Prostate gland (tissue), 2 donors: ENCODE data around the gene RETREG3. TPM values are rescaled to one million over a fixed set of nuclear protein-coding genes. Genes with fewer than 3 reads are reported as not detected.
"Not testable (repeated sequence)": the region's sequence is repeated elsewhere in the genome, so short reads cannot be mapped to it uniquely, and the experiment has no call there.

Source experiments
- DNase-seq: peaks from one replicate; pipeline ENCODE4 v3.0.0-alpha.2; 2019; ENCODE audit warnings: low spot score
- H3K27ac ChIP-seq, 2 donors: fragments of 200-600 bp; sonication (generic); 2 replicates each; pipeline ENCODE4 v1.5.1; 2017 to 2019
- H3K27me3 ChIP-seq: fragments of 200-600 bp; sonication (generic); replicated peaks from 2 replicates; pipeline ENCODE4 v1.5.1; 2019; ENCODE audit not compliant: insufficient read depth
- H3K36me3 ChIP-seq, 2 donors: fragments of 200-600 bp; sonication (generic); 1 replicate in 1 of 2; 2 replicates in 1 of 2; pipeline versions ENCODE4 v1.5.1 to v1.8.1; 2017 to 2019
- H3K4me1 ChIP-seq: fragments of 200-600 bp; sonication (generic); replicated peaks from 2 replicates; pipeline ENCODE4 v1.5.1; 2019
- H3K4me3 ChIP-seq, 2 donors: fragments of 200-600 bp; sonication (generic); 2 replicates each; pipeline ENCODE4 v1.5.1; 2017 to 2019
- H3K9me3 ChIP-seq: fragments of 200-600 bp; sonication (generic); 2 replicates; pipeline ENCODE4 v1.5.1; 2017
- POLR2A ChIP-seq: fragments of 450-650 bp; IDR thresholded peaks from one replicate; pipeline ENCODE4 v1.6.1; 2016; ENCODE audit warnings: antibody characterized with exemption, mild to moderate bottlenecking
- POLR2AphosphoS5 ChIP-seq: sonication (generic); formaldehyde crosslinking; IDR thresholded peaks from one replicate; pipeline ENCODE4 v1.6.1; 2017; ENCODE audit warnings: antibody characterized with exemption
- WGBS: methylation state at CpG from one replicate; pipeline ENCODE4 v1.1.5; 2018; 5-methylcytosine and 5-hydroxymethylcytosine counted together
- intact Hi-C: fragments of 100-400 bp; cut with DNase I; formaldehyde crosslinking; loops from one replicate; pipeline ENCODE4 v1.14.2; 2022
- total RNA-seq, 2 donors: library from RNA; depleted of rRNA; stranded (reverse); fragments of >200 nt; gene quantifications; one replicate each; pipeline ENCODE4 v1.1.0, GENCODE V29; 2016
- TF ChIP-seq, protein P1 (sequence below), 4 experiments: fragments of 200-600 bp in 2 of 4; fragments of 450-650 bp in 2 of 4; sonication (generic) in 2 of 4; IDR thresholded peaks; 1 replicate in 3 of 4; 2 replicates in 1 of 4; pipeline ENCODE4 v1.5.1; 2016 to 2019; ENCODE audit warnings: antibody characterized with exemption in 4 of 4, mild to moderate bottlenecking in 2 of 4, moderate library complexity in 2 of 4

The RETREG3 gene
- total RNA-seq, 2 donors from 2014 or later = 92.8 to 126 TPM

GRCh38 chr17:42632949-42633444 lies 23.8 kb upstream of the RETREG3 start:
- intact Hi-C loops = no loop called here
- Histone ChIP-seq H3K4me1 (no peaks in the 10 kb centered on the region), H3K4me3 (no peak overlapping the region), H3K27ac (no peak overlapping the region), H3K27me3 (no peaks in the 10 kb centered on the region), H3K9me3 (no peaks in the 10 kb centered on the region), H3K36me3 (no peaks in the 10 kb centered on the region)
- no peak for DNase-seq
- 70% methylated on average over 9 of the region's 9 CpGs for WGBS
- no peak for TF ChIP-seq POLR2AphosphoS5
- TF ChIP-seq, protein P1, sequence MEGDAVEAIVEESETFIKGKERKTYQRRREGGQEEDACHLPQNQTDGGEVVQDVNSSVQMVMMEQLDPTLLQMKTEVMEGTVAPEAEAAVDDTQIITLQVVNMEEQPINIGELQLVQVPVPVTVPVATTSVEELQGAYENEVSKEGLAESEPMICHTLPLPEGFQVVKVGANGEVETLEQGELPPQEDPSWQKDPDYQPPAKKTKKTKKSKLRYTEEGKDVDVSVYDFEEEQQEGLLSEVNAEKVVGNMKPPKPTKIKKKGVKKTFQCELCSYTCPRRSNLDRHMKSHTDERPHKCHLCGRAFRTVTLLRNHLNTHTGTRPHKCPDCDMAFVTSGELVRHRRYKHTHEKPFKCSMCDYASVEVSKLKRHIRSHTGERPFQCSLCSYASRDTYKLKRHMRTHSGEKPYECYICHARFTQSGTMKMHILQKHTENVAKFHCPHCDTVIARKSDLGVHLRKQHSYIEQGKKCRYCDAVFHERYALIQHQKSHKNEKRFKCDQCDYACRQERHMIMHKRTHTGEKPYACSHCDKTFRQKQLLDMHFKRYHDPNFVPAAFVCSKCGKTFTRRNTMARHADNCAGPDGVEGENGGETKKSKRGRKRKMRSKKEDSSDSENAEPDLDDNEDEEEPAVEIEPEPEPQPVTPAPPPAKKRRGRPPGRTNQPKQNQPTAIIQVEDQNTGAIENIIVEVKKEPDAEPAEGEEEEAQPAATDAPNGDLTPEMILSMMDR (IDR thresholded peaks at IDR 0.05) = no peak
- TF ChIP-seq POLR2A = no peak

GRCh38 chr17:42629411-42630009 lies 20.3 kb upstream of the RETREG3 start:
- H3K36me3 ChIP-seq = no peaks in the 10 kb centered on the region
- 51% methylated on average over 3 of the region's 3 CpGs for WGBS
- H3K27me3 ChIP-seq = no peaks in the 10 kb centered on the region
- H3K9me3 ChIP-seq = no peaks in the 10 kb centered on the region
- H3K4me1 ChIP-seq = no peaks in the 10 kb centered on the region
- no peak overlapping the region for H3K27ac ChIP-seq
- H3K4me3 ChIP-seq = no peak overlapping the region
- TF ChIP-seq, protein P1 (IDR thresholded peaks at IDR 0.05) = no peak
- TF ChIP-seq POLR2AphosphoS5 (no peak), POLR2A (no peak)
- DNase-seq = no peak
- intact Hi-C loops = no loop called here

DNA sequence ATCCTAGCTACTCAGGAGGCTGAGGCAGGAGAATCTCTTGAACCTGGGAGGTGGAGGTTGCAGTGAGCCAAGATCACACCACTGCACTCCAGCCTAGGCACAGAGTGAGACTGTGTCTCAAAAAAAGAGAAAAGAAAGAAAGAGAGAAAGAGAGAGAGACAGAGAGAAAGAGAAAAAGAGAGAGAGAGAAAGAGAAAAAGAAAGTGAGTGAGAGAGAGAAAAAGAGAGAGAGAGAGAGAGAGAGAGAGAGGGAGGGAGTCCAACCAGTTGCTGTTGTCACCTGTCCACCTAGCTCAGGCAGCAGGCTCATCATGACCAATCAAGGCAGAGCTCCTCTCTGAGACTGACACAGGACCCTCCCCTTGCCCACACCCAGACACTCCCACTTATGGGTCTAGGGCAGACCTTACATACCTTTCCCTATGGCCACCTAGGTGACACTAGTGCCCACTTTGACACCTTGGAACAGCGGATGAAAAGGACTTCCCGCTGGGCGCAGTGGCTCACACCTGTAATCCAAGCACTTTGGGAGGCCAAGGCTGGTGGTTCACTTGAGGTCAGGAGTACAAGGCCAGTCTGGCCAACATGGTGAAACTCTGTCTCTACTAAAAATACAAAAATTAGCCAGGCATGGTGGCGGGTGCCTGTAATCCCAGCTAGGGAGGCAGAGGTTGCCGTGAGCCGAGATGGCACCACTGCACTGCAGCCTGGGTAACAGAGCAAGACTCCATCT lies 18.0 kb upstream of the RETREG3 start:
- H3K27me3 ChIP-seq, DNase-seq, H3K27ac ChIP-seq, H3K4me1 ChIP-seq, H3K9me3 ChIP-seq, H3K36me3 ChIP-seq, intact Hi-C loops, H3K4me3 ChIP-seq: not testable (repeated sequence)
- 93% methylated on average over 6 of the region's 6 CpGs for WGBS

GRCh38 chr17:42623732-42624596 lies 14.8 kb upstream of the RETREG3 start:
- peak overlapping the region; percentile 1 to 54 for H3K27ac ChIP-seq
- TF ChIP-seq, protein P1 (IDR thresholded peaks at IDR 0.05) = peak in 1 of 4 experiments; percentile 18
- TF ChIP-seq POLR2A (no peak), POLR2AphosphoS5 (peak; percentile 94)
- no peak overlapping the region for H3K4me3 ChIP-seq
- H3K36me3 ChIP-seq = no peaks in the 10 kb centered on the region
- peak; percentile 75 for DNase-seq
- H3K27me3 ChIP-seq = no peaks in the 10 kb centered on the region
- H3K4me1 ChIP-seq = no peaks in the 10 kb centered on the region
- 68% methylated on average over 7 of the region's 7 CpGs for WGBS
- no peaks in the 10 kb centered on the region for H3K9me3 ChIP-seq
- intact Hi-C loops = no loop called here

- Histone ChIP-seq H3K4me3 (no peak overlapping the region), H3K36me3 (no peaks in the 10 kb centered on the region), H3K27ac (no peak overlapping the region), H3K4me1 (peaks cover 3% of the 10 kb centered on the region), H3K27me3 (no peaks in the 10 kb centered on the region), H3K9me3 (no peaks in the 10 kb centered on the region)
- WGBS = 94% methylated on average over 2 of the region's 2 CpGs
- intact Hi-C loops = no loop called here
- TF ChIP-seq POLR2AphosphoS5 (no peak), POLR2A (no peak)
- TF ChIP-seq, protein P1 (IDR thresholded peaks at IDR 0.05) = no peak
- DNase-seq = no peak
These were observed 14.1 kb upstream of the RETREG3 start for GRCh38 chr17:42623271-42623670.

GRCh38 chr17:42621987-42622386 lies 12.8 kb upstream of the RETREG3 start:
- DNase-seq, intact Hi-C loops: not testable (repeated sequence)
- WGBS = 93% methylated on average over 3 of the region's 3 CpGs

More at GRCh38 chr17:42621987-42622386, 12.8 kb upstream of the RETREG3 start:
- not testable (repeated sequence) for H3K9me3 ChIP-seq, H3K4me3 ChIP-seq, H3K27ac ChIP-seq, H3K36me3 ChIP-seq, H3K4me1 ChIP-seq, H3K27me3 ChIP-seq
